ENCODE results near the gene CNTN4. TPM values are rescaled to one million over a fixed set of nuclear protein-coding genes. Genes with fewer than 3 reads are reported as not detected.

Gene CNTN4
- total and polyA plus RNA-seq, 10 donors, result 0.20 to 4.3 (median 1.5) TPM

DNA sequence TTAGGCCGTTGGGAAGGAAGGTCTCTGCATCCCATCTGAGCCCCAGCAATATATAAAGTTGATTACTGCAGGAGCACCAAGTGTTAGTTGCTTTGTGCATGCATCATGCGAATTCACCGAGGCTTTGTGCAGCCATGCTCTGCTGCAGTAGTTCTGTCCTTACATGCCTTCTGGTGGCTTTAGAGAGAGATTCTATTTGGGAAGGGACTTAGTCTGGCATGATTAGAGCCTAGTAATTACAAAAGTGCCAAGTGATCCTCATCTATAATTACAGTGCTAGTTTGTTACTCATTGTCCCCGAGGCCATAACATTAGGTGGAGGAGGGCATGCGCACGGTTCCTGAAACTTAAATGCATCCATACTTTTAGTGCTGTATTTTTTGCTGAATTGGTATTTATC, 353.6 kb downstream of the CNTN4 start:
- H3K36me3 ChIP-seq, result no peaks in the 10 kb centered on the region
- intact Hi-C loops (cut with DNase I; ENCODE audit: low total_unique reads), result no loop called here
- no peak for DNase-seq
- WGBS, 5 donors, result 68 to 85% (median 78%) methylated on average over 6 of the region's 6 CpGs
- H3K27ac ChIP-seq, result no peak overlapping the region
- H3K9me3 ChIP-seq, result no peaks in the 10 kb centered on the region
- H3K4me1 ChIP-seq, result no peaks in the 10 kb centered on the region
- TF ChIP-seq POLR2A (IDR thresholded peaks at IDR 0.05) (no peak), CTCF (IDR thresholded peaks at IDR 0.05 in 8 of 11, conservative IDR thresholded peaks at IDR 0.05 in 3 of 11) (no peak), POLR2AphosphoS5 (IDR thresholded peaks at IDR 0.05) (no peak)
- no peak overlapping the region for H3K4me3 ChIP-seq
- no peaks in the 10 kb centered on the region for H3K27me3 ChIP-seq (replicated peaks in 1 of 7)

DNA sequence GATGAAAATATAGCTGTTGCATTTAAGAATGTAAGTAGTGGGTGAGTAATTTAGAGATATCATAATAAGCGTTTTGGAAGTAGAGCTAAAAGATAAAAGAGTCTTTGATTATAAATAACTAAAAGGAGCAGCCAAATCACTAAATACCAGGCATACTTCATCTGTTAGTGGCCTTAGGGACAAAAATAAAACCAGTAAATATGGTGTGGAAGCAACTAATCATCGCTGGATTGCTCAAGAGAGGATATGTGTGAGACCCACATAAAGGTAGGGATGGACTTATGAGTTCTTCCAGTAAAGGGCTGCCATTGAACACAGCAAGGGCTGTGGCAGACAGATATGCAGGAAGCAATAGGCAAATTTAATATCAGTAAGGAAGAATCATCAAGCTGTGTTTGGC, 356.2 kb downstream of the CNTN4 start:
- no peaks in the 10 kb centered on the region for H3K27me3 ChIP-seq (replicated peaks in 1 of 7)
- no peaks in the 10 kb centered on the region for H3K9me3 ChIP-seq
- no peaks in the 10 kb centered on the region for H3K4me1 ChIP-seq
- H3K27ac ChIP-seq, result no peak overlapping the region
- DNase-seq, result no peak
- H3K36me3 ChIP-seq, result no peaks in the 10 kb centered on the region
- intact Hi-C loops (cut with DNase I; ENCODE audit: low total_unique reads), result no loop called here
- WGBS, 5 donors, result 68 to 87% (median 77%) methylated on average over 2 of the region's 2 CpGs
- no peak for TF ChIP-seq CTCF (IDR thresholded peaks at IDR 0.05 in 8 of 11, conservative IDR thresholded peaks at IDR 0.05 in 3 of 11)
- no peak for TF ChIP-seq POLR2A (IDR thresholded peaks at IDR 0.05)
- no peak for TF ChIP-seq POLR2AphosphoS5 (IDR thresholded peaks at IDR 0.05)
- no peak overlapping the region for H3K4me3 ChIP-seq

GRCh38 chr3:2456788-2457187, 358.1 kb downstream of the CNTN4 start:
- WGBS, 5 donors, result 85 to 96% (median 87%) methylated on average over 4 of the region's 4 CpGs
- intact Hi-C loops (cut with DNase I; ENCODE audit: low total_unique reads), result no loop called here

DNA sequence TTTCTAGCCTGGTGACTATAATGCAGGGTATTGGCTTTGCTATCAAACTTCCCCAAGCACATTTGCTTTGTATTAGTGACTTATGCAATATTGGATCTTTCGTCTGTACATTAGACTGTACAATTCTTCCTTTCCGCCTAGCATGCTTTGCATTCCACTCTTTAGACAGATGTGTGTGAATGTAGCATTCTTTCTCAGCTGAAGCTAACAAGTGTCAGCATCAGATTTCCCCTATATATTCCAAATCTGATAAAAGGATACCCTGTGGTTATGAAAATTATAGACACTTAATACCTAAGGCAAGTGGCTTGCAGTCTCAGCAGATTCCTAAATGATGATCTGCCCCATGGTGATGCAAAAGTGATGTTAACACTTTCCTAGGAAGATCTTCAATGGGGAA, 360.1 kb downstream of the CNTN4 start:
- Histone ChIP-seq H3K9me3 (no peaks in the 10 kb centered on the region), H3K36me3 (no peaks in the 10 kb centered on the region), H3K27ac (no peak overlapping the region), H3K4me3 (no peak overlapping the region), H3K27me3 (replicated peaks in 1 of 7) (no peaks in the 10 kb centered on the region), H3K4me1 (no peaks in the 10 kb centered on the region)
- TF ChIP-seq POLR2AphosphoS5 (IDR thresholded peaks at IDR 0.05), result no peak
- no peak for TF ChIP-seq POLR2A (IDR thresholded peaks at IDR 0.05)
- no peak for TF ChIP-seq CTCF (IDR thresholded peaks at IDR 0.05 in 8 of 11, conservative IDR thresholded peaks at IDR 0.05 in 3 of 11)
- 75 to 90% (median 89%) methylated on average over 2 of the region's 2 CpGs for WGBS, 5 donors
- intact Hi-C loops (cut with DNase I; ENCODE audit: low total_unique reads), result no loop called here
- no peak for DNase-seq

More at GRCh38 chr3:2456788-2457187, 358.1 kb downstream of the CNTN4 start:
- Histone ChIP-seq H3K27ac (no peak overlapping the region), H3K4me3 (no peak overlapping the region), H3K27me3 (replicated peaks in 1 of 7) (no peaks in the 10 kb centered on the region), H3K9me3 (no peaks in the 10 kb centered on the region), H3K4me1 (no peaks in the 10 kb centered on the region), H3K36me3 (no peaks in the 10 kb centered on the region)
- TF ChIP-seq POLR2AphosphoS5 (IDR thresholded peaks at IDR 0.05) (no peak), CTCF (IDR thresholded peaks at IDR 0.05 in 8 of 11, conservative IDR thresholded peaks at IDR 0.05 in 3 of 11) (no peak), POLR2A (IDR thresholded peaks at IDR 0.05) (no peak)
- DNase-seq, result no peak

Measured in spleen (tissue), 11 donors.